Superior temporal gyrus (tissue), 1 donor: Measurements from ENCODE around the gene LRP1B.
"Not testable (repeated sequence)": the region's sequence is repeated elsewhere in the genome, so short reads cannot be mapped to it uniquely, and the experiment has no call there.

Experiments used
- DNase-seq: peaks from one replicate; pipeline ENCODE4 v3.0.0-alpha.2; 2016; ENCODE audit errors: extremely low spot score

Gene LRP1B

DNA sequence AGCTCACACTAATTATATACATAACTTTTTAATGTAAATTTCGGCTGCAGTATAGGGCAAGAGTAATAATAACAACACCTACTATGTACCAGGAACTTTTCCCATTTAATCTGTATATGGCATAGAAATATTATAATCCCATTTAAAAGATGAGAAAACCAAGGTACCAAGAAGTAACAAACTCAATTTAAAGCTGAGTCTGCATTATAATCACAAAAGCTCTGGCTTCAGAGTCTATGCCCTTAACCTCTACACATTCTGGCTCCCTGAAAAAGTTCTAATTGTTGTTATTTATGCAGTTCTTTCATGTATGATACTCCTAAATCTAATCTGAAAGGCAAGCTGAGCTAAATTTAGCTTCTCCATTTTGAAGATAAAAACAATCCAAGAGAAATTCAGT, 1675.5 kb downstream of the LRP1B start:
- DNase-seq = no peak

DNA sequence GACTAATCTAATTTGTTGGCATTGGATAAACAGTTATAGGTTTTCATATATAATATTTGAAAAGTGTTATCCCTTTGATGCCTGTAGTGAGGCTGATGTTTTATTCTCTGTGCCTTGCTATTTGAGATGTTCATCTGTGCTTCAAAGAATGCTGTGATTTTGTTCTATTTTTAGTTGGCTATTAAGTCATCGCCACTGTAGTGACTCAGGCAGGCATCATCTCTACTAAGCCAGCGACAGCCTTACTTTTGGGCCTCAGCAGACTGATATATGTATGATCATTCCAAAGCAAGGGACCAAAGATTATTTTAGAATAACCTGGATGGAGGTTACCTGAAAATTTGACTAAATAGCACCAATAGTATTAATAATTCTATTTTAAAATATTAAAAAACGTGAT, 1676.1 kb downstream of the LRP1B start:
- DNase-seq = peak; percentile 74

- DNase-seq = no peak
Observed at GRCh38 chr2:140451324-140451723, 1679.5 kb downstream of the LRP1B start.

DNA sequence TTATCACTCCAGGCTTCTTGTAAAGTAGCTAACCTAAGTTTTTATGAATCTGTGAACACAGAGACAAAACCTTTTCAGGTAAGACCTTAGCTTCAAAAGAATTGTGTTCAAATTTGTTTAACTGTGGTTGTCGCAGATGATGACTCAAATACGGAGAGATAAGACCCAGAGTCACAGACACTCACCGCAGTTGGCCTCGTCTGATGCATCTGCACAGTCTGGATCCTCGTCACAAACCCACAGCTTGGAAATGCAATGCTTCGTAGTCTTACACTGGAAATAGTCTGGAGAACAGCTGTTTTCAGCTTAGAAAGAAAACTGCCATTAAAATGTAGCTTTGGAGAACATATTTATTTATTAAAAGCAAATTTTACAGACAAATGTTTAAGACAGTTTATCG, 1688.5 kb downstream of the LRP1B start:
- DNase-seq = no peak

DNA sequence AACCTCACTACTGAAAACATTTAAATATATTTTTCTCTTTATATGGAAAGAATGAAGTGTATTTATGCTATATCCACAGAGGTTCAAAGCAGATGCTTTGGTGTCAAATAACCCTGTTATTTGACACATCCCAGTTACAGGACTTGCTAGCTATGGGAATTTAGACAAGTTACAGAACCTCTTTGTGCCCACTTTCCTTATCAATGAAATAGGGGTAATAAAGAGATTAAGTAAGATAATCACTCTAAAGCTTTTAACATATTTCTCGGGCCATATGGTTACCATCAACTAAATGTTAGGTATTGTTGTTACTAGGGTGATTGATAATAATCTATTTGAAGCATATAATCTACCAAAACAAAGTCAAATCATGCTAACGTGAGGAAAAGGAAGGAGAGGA, 1690.0 kb downstream of the LRP1B start:
- no peak for DNase-seq

- DNase-seq = no peak
Observed at GRCh38 chr2:140436936-140437335, 1693.9 kb downstream of the LRP1B start.

DNA sequence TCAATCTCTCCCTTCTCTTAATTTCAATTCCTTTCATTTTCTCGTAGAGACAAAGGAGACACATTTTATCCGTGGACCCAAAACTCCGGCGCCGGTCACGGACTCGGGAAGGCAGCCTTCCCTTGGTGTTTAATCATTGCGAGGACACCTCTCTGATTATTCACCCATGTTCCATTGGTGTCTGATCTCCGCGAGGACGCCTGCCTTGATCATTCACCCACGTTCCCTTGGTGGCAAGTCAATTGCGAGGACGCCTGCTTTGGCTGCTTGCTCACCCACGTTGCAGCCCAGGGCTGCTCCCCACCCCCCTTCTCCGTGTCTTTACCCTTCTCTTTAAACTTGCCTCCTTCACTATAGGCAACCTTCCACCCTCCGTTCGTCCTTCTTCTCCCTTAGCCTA, 1703.8 kb downstream of the LRP1B start:
- not testable (repeated sequence) for DNase-seq

DNA sequence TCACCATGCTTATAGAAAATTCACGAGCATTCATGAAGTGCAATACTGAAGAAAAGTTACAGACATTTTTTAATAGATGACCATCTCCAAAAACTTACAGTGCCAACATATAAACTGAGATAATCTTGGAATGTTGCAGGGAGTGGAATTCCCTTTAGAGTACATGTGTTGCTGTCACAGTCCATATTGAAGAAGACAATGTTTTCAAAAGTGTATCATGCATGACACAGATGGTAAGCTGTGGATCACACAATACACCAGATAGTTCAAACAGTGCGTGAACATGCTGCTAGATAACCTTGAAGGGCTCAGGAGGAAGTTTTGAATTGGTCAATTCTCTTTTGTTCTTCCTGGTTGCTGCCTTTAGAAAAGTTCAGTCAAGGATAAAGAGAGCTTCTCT, 1706.3 kb downstream of the LRP1B start:
- no peak for DNase-seq

DNA sequence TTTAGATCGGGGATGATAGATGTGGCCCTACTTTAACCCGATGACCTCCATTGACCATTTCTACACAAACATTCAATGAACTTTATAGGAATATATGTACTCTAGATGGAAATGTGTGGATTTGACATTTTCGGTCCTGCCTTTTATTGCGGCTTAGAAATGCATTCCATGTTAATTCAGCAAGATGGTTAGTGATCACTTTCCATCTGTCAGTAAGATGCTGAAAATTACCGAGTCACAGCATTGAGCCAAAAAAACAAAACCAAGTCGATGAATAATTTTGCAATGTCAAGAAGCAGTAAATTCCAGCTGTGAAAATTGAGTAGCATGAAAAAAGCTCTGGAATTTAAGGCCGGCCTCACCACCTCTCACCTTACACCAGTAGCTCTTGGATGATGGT, 1708.1 kb downstream of the LRP1B start:
- DNase-seq = no peak

DNA sequence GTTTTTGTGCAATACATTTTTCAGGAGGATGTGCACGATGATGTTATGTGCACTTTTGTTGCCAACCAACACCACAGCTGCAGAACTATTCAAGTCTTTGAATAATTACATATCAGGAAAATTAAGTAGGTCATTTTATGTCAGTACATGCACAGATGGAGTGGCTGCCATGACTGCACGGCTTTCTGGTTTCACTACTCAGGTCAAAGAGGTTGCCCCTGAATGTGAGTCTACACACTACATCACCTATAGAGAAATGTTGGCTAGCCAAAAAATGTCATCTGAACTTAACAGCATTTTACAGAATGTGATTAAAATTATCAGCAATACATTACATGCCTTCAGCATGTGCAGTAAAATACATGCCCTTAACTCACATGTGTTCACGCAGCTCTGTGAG, 1713.3 kb downstream of the LRP1B start:
- no peak for DNase-seq

- DNase-seq = no peak
Observed at GRCh38 chr2:140416577-140416976, 1714.2 kb downstream of the LRP1B start.

- not testable (repeated sequence) for DNase-seq
Observed at GRCh38 chr2:140415035-140415434, 1715.8 kb downstream of the LRP1B start.

DNA sequence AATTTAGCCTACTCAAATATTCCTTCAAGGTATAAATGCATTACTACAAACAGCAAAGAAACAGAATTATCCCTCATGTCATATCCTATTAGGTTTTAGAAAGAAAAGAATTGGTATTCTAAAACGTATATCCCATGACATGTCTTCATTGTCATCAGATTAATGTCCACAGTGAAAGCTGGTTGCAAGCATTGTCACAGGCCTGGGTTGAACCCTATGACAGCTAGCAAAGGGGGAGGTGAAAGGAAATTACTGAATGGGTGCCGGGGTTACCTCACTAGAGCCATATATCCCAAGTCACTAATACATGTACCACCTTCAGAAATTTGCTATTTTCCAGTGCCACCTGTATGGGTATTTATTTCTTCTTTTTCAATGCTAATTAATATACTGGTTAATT, 1720.1 kb downstream of the LRP1B start:
- DNase-seq = no peak

DNA sequence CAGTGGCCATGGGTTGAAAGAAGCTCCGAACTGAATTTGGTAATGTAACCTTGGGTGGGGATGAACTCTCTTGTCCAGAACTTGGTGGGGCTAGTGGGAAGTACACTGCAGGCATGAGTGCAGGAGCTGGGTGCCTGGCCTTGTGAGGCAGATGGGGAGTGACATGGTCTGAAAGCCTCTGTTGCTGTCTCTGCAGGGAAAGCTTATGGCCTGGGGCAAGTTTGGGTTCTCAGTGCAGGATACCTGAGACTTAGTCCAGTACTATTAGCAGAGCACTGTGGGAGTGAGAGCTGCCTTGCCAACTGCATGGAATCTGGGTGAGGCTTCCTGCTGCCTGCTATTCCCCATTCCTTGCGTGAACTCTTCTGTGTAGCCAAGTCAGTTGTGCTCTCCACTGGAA, 1729.8 kb downstream of the LRP1B start:
- no peak for DNase-seq

DNA sequence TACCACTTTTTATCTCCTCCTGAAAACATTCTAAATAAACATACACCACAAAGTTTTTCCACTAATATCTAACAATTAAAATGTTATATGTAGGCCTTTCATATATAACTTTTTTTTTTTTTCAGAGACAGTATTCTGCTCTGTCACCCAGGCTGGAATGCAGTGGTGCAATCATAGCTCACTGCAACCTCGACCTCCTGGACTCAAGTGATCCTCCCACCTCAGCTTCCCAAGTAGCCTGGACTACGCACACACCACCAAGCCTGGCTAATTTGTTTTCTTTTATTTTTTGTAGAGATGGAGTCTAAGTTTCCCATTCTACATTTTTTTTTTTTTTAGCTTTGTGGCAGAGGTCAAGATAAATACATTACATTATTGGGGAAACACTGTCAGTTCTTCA, 1738.0 kb downstream of the LRP1B start:
- DNase-seq = no peak

GRCh38 chr2:140384946-140385345, 1745.9 kb downstream of the LRP1B start:
- no peak for DNase-seq

DNA sequence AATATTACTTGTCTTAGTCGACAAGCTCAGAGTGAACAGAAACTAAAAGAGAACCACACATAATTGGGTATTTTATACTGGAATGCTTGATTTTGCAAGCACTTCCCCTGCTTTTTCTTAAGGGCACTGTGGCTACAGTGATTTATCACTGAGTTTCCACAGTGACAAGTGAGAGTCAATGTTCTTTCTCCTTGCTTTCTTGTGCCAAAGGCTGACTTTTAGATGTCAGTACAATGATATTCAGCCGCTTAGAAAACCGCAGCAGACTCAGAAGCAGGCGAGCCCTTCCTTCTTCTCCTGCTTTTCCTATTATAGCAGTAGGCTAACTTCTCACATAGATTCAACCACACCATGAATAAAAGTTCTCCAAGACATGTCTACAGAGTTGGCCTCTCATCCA, 1747.0 kb downstream of the LRP1B start:
- DNase-seq = no peak

GRCh38 chr2:140376686-140377085, 1754.1 kb downstream of the LRP1B start:
- DNase-seq = no peak

DNA sequence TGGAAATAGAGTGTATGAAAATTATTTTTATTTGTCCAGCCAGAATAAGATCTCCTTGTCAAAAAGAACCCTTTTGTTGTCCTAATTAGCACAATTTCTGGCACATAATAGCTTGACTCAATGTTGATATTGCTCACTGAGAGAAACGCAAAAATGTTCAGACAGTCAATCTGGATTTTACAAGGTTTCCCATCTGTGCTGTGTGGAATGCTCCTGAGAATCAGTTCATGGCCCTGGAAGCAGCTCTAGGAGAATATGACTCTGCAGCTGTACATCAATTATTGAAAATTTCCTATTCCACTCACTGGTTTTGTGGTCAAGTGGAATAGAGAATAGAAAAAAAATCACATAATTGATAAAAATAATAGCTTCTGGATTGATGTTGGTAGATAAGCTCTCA, 1767.7 kb downstream of the LRP1B start:
- no peak for DNase-seq

DNA sequence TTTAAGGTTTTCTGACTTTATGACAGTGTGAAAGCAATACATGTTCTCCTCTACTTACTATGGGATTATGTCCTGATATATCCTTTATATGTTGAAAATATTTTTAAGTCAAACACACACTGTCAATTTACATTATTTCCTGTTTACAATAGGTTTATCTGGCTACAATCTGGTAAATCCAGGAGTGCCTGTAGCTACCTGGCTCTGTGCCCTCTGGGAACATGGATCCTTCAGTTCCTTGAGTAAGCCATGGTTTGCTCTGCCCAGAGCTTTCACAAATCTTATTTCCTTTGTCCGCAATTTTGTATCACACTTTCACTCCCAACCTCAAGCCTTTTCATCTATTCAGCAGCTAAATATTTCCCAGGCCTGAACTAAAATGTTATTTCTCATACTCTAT, 1768.5 kb downstream of the LRP1B start:
- no peak for DNase-seq

GRCh38 chr2:140359056-140359771, 1771.6 kb downstream of the LRP1B start:
- no peak for DNase-seq

DNA sequence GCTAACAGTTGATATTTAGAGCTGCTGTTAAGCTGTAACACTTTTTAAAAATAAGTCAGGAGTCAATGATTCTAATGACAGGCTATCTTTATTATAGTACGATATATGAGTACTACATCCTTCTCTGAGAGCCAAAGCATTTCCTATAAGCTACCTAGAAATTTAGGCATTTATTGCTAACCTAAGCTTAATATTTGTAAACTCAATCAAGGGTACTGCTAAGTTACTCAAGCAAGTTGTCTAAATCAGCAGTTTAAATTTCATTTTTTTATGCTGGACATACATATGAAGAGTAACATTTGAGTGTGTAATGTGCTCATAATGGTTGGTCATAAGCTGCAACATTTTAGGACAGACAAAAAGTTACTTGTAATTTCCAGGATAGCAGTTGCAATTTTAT, 1774.1 kb downstream of the LRP1B start:
- no peak for DNase-seq

GRCh38 chr2:140355511-140356090, 1775.2 kb downstream of the LRP1B start:
- no peak for DNase-seq

DNA sequence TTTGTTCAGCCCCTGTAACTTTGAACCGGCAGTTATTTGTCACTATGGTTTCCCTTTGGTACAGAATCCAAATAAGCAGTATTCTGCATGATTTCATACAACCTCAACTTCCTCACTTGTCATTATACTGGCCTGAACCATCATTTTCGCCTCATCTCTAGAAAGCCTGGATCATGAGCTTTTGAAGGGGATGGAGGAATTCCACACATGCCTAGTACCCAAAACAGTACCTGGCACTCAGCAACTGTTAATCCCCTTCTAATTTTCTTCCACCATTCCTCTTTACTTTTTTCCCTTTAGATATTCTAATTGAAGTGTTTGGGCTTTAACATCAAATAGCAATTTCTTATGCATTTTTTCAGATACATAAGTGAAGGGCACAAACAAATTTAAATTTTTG, 1776.3 kb downstream of the LRP1B start:
- no peak for DNase-seq
